Measurements from ENCODE around the gene THOC6. TPM values are rescaled to one million over a fixed set of nuclear protein-coding genes. Genes with fewer than 3 reads are reported as not detected.

The THOC6 gene
- total RNA-seq, 1 experiment from 2014 or later: 76.5 TPM

DNA sequence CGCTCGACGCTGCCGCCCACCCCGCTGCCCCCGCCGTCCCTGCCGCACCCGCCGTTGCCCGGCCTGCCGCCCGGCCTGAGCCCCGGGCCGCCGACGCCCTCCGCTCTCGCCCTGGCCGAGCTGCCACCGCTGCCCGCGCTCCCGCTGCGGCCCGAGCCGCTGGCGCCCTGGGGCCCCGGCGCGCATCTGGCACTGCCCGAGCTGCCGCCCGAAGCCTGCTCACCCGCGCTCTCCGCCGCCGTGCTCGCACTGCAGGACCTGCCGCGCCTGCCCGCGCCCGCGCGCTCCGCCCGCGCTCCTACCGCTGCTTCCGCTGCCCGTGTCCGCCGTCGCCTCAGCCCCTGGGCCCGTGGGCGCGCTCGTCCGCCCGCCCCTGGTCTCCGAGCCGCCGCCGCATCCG lies 19.5 kb upstream of the THOC6 start:
- H3K9me3 Mint-ChIP-seq: no peaks in the 10 kb centered on the region
- ATAC-seq: no peak
- peak overlapping the region; percentile 82 for H3K4me3 Mint-ChIP-seq

More for the DNA sequence above, 19.5 kb upstream of the THOC6 start:
- ChIA-PET CTCF (interaction anchor here (0.7 to 13.4 kb wide), 20 partner anchors 8 to 153 kb away, joined by 3 to 360 read pairs (median 4); partner anchors contain the start of genes CLDN6, CLDN9, HCFC1R1 and KREMEN2), POLR2A (interaction anchor here (0.9 to 13.9 kb wide), 4 partner anchors 8 to 54 kb away, joined by 5 to 502 read pairs (median 10); partner anchors contain the start of genes CLDN6, CLDN9, HCFC1R1 and THOC6)
- H3K4me1 Mint-ChIP-seq: peaks cover 43% of the 10 kb centered on the region
- no peaks in the 10 kb centered on the region for H3K36me3 Mint-ChIP-seq
- no peak for DNase-seq (ENCODE audit: low spot score)
- H3K27me3 Mint-ChIP-seq (ENCODE audit: low read depth): no peaks in the 10 kb centered on the region
- TF ChIP-seq PRRX2 (CRISPR knock-in tag; IDR thresholded peaks at IDR 0.05): no peak
- no peak for TF ChIP-seq NFATC4 (CRISPR knock-in tag; IDR thresholded peaks at IDR 0.05)
- TF ChIP-seq, protein P1, sequence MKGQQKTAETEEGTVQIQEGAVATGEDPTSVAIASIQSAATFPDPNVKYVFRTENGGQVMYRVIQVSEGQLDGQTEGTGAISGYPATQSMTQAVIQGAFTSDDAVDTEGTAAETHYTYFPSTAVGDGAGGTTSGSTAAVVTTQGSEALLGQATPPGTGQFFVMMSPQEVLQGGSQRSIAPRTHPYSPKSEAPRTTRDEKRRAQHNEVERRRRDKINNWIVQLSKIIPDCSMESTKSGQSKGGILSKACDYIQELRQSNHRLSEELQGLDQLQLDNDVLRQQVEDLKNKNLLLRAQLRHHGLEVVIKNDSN (CRISPR knock-in tag; IDR thresholded peaks at IDR 0.05): no peak
- TF ChIP-seq, protein P2, sequence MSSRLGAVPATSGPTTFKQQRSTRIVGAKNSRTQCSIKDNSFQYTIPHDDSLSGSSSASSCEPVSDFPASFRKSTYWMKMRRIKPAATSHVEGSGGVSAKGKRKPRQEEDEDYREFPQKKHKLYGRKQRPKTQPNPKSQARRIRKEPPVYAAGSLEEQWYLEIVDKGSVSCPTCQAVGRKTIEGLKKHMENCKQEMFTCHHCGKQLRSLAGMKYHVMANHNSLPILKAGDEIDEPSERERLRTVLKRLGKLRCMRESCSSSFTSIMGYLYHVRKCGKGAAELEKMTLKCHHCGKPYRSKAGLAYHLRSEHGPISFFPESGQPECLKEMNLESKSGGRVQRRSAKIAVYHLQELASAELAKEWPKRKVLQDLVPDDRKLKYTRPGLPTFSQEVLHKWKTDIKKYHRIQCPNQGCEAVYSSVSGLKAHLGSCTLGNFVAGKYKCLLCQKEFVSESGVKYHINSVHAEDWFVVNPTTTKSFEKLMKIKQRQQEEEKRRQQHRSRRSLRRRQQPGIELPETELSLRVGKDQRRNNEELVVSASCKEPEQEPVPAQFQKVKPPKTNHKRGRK (CRISPR knock-in tag; IDR thresholded peaks at IDR 0.05; ENCODE audit: borderline replicate concordance): no peak
- TF ChIP-seq, protein P3, sequence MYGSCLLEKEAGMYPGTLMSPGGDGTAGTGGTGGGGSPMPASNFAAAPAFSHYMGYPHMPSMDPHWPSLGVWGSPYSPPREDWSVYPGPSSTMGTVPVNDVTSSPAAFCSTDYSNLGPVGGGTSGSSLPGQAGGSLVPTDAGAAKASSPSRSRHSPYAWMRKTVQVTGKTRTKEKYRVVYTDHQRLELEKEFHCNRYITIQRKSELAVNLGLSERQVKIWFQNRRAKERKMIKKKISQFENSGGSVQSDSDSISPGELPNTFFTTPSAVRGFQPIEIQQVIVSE (CRISPR knock-in tag; IDR thresholded peaks at IDR 0.05; ENCODE audit: borderline replicate concordance): no peak
- TF ChIP-seq, protein P4, sequence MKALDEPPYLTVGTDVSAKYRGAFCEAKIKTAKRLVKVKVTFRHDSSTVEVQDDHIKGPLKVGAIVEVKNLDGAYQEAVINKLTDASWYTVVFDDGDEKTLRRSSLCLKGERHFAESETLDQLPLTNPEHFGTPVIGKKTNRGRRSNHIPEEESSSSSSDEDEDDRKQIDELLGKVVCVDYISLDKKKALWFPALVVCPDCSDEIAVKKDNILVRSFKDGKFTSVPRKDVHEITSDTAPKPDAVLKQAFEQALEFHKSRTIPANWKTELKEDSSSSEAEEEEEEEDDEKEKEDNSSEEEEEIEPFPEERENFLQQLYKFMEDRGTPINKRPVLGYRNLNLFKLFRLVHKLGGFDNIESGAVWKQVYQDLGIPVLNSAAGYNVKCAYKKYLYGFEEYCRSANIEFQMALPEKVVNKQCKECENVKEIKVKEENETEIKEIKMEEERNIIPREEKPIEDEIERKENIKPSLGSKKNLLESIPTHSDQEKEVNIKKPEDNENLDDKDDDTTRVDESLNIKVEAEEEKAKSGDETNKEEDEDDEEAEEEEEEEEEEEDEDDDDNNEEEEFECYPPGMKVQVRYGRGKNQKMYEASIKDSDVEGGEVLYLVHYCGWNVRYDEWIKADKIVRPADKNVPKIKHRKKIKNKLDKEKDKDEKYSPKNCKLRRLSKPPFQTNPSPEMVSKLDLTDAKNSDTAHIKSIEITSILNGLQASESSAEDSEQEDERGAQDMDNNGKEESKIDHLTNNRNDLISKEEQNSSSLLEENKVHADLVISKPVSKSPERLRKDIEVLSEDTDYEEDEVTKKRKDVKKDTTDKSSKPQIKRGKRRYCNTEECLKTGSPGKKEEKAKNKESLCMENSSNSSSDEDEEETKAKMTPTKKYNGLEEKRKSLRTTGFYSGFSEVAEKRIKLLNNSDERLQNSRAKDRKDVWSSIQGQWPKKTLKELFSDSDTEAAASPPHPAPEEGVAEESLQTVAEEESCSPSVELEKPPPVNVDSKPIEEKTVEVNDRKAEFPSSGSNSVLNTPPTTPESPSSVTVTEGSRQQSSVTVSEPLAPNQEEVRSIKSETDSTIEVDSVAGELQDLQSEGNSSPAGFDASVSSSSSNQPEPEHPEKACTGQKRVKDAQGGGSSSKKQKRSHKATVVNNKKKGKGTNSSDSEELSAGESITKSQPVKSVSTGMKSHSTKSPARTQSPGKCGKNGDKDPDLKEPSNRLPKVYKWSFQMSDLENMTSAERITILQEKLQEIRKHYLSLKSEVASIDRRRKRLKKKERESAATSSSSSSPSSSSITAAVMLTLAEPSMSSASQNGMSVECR (CRISPR knock-in tag; IDR thresholded peaks at IDR 0.05; ENCODE audit: borderline replicate concordance): no peak
- no peak for TF ChIP-seq ELF4 (CRISPR knock-in tag; IDR thresholded peaks at IDR 0.05; ENCODE audit: low read depth)
- TF ChIP-seq MXD4 (CRISPR knock-in tag; IDR thresholded peaks at IDR 0.05; ENCODE audit: borderline replicate concordance): no peak
- no peak for TF ChIP-seq GTF2I (CRISPR knock-in tag; conservative IDR thresholded peaks at IDR 0.05)
- TF ChIP-seq, protein P5, sequence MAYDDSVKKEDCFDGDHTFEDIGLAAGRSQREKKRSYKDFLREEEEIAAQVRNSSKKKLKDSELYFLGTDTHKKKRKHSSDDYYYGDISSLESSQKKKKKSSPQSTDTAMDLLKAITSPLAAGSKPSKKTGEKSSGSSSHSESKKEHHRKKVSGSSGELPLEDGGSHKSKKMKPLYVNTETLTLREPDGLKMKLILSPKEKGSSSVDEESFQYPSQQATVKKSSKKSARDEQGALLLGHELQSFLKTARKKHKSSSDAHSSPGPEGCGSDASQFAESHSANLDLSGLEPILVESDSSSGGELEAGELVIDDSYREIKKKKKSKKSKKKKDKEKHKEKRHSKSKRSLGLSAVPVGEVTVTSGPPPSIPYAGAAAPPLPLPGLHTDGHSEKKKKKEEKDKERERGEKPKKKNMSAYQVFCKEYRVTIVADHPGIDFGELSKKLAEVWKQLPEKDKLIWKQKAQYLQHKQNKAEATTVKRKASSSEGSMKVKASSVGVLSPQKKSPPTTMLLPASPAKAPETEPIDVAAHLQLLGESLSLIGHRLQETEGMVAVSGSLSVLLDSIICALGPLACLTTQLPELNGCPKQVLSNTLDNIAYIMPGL (CRISPR knock-in tag; IDR thresholded peaks at IDR 0.05): no peak
- TF ChIP-seq ZNF263 (CRISPR knock-in tag; IDR thresholded peaks at IDR 0.05; ENCODE audit: low read depth): no peak
- no peak for TF ChIP-seq SMAD4 (CRISPR knock-in tag; IDR thresholded peaks at IDR 0.05)
- no peak for TF ChIP-seq TCF7 (CRISPR knock-in tag; IDR thresholded peaks at IDR 0.05; ENCODE audit: low read depth)
- TF ChIP-seq, protein P6, sequence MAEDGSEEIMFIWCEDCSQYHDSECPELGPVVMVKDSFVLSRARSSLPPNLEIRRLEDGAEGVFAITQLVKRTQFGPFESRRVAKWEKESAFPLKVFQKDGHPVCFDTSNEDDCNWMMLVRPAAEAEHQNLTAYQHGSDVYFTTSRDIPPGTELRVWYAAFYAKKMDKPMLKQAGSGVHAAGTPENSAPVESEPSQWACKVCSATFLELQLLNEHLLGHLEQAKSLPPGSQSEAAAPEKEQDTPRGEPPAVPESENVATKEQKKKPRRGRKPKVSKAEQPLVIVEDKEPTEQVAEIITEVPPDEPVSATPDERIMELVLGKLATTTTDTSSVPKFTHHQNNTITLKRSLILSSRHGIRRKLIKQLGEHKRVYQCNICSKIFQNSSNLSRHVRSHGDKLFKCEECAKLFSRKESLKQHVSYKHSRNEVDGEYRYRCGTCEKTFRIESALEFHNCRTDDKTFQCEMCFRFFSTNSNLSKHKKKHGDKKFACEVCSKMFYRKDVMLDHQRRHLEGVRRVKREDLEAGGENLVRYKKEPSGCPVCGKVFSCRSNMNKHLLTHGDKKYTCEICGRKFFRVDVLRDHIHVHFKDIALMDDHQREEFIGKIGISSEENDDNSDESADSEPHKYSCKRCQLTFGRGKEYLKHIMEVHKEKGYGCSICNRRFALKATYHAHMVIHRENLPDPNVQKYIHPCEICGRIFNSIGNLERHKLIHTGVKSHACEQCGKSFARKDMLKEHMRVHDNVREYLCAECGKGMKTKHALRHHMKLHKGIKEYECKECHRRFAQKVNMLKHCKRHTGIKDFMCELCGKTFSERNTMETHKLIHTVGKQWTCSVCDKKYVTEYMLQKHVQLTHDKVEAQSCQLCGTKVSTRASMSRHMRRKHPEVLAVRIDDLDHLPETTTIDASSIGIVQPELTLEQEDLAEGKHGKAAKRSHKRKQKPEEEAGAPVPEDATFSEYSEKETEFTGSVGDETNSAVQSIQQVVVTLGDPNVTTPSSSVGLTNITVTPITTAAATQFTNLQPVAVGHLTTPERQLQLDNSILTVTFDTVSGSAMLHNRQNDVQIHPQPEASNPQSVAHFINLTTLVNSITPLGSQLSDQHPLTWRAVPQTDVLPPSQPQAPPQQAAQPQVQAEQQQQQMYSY (CRISPR knock-in tag; IDR thresholded peaks at IDR 0.05): no peak
- no peak overlapping the region for H3K27ac Mint-ChIP-seq

All from WTC11 (cell line).